ENCODE measurements around the gene PCGF2. TPM values are rescaled to one million over a fixed set of nuclear protein-coding genes. Genes with fewer than 3 reads are reported as not detected.

The PCGF2 gene
- total RNA-seq, 4 donors from 2014 or later, result 7.7 to 50.0 (median 17.6) TPM

DNA sequence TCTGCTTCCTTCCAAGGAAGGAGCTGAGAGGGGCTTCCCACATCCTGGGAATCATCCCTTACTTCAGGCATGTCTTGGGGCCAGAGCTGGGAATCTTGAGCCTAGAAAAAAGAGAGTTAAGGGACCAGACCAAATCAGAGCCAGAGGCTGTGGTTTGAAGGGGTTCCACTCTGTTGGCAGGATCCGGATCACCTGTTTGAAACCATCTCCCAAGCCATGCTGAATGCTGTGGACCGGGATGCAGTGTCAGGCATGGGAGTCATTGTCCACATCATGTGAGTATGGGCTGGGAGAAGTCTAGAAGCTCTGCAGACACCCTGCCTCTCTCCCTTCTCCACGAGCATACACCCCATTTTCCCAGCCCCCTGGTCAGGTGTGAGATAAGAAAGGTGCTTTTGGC is 14.1 kb upstream of the PCGF2 start:
- Histone ChIP-seq H3K27me3 (no peaks in the 10 kb centered on the region), H3K9me3 (no peaks in the 10 kb centered on the region), H3K4me1 (peaks cover 0 to 8% (median 0%) of the 10 kb centered on the region in 4 donors), H3K36me3 (peaks cover 0 to 100% (median 5%) of the 10 kb centered on the region in 3 donors), H3K4me3 (no peak overlapping the region), H3K27ac (no peak overlapping the region)
- no peak for DNase-seq (ENCODE audit: low spot score in 2 of 2)
- no peak for TF ChIP-seq EP300 (IDR thresholded peaks at IDR 0.05)
- no peak for TF ChIP-seq CTCF (IDR thresholded peaks at IDR 0.05)
- no peak for TF ChIP-seq POLR2A (IDR thresholded peaks at IDR 0.05)
- WGBS, 2 donors, result 81 to 92% methylated on average over 3 of the region's 3 CpGs

GRCh38 chr17:38761612-38762011 is 13.5 kb upstream of the PCGF2 start:
- no peaks in the 10 kb centered on the region for H3K27me3 ChIP-seq
- peaks cover 0 to 3% (median 0%) of the 10 kb centered on the region in 4 donors for H3K4me1 ChIP-seq
- H3K9me3 ChIP-seq, result no peaks in the 10 kb centered on the region
- no peak overlapping the region for H3K4me3 ChIP-seq
- no peak for DNase-seq (ENCODE audit: low spot score in 2 of 2)
- 66 to 78% methylated on average over 4 of the region's 4 CpGs for WGBS, 2 donors
- H3K36me3 ChIP-seq, result peaks cover 0 to 100% (median 5%) of the 10 kb centered on the region in 3 donors
- H3K27ac ChIP-seq, result no peak overlapping the region
- TF ChIP-seq EP300 (IDR thresholded peaks at IDR 0.05) (no peak), POLR2A (IDR thresholded peaks at IDR 0.05) (no peak), CTCF (IDR thresholded peaks at IDR 0.05) (peak in 1 of 5 experiments; percentile 12)

DNA sequence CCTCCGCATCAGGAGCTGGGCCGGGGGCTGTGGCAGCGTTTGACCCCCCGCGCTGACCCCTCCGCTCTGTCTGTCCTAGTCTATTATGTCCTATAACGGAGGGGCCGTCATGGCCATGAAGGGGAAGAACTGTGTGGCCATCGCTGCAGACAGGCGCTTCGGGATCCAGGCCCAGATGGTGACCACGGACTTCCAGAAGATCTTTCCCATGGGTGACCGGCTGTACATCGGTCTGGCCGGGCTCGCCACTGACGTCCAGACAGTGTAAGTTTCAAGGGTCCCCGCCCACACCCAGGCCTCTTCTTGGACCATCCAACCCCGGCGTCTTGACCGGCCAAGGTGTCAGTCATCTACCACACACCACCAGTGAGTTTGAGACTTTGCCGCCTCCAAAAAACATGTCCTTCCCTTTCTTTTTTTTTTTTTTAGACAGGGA is 5.0 kb upstream of the PCGF2 start:
- TF ChIP-seq CTCF (IDR thresholded peaks at IDR 0.05) (no peak), EP300 (IDR thresholded peaks at IDR 0.05) (no peak)
- peaks cover 0 to 3% of the 10 kb centered on the region in 2 donors for H3K27me3 ChIP-seq
- peak overlapping the region; percentile 39 to 93 (median 88) for H3K27ac ChIP-seq
- H3K4me3 ChIP-seq, result peak overlapping the region; percentile 67 to 87 (median 76)
- peaks cover 0 to 41% (median 4%) of the 10 kb centered on the region in 3 donors for H3K36me3 ChIP-seq
- no peak for DNase-seq (ENCODE audit: low spot score in 2 of 2)
- peaks cover 0 to 60% (median 41%) of the 10 kb centered on the region in 4 donors for H3K4me1 ChIP-seq
- no peaks in the 10 kb centered on the region for H3K9me3 ChIP-seq
- 7 to 8% methylated on average over 22 of the region's 22 CpGs for WGBS, 2 donors

- 0% methylated on average over 44 of the region's 44 CpGs for WGBS, 2 donors
- DNase-seq (ENCODE audit: low spot score in 2 of 2), result peak; percentile 96 to 99
- TF ChIP-seq EP300 (IDR thresholded peaks at IDR 0.05) (peak in 1 of 2 donors; percentile 89), POLR2A (IDR thresholded peaks at IDR 0.05) (peak; percentile 5 to 28), CTCF (IDR thresholded peaks at IDR 0.05) (peak in 1 of 5 experiments; percentile 53)
- Histone ChIP-seq H3K36me3 (peaks cover 0 to 35% (median 4%) of the 10 kb centered on the region in 3 donors), H3K4me3 (peak within 1 kb of the TSS; percentile 67 to 87 (median 76)), H3K27me3 (peaks cover 0 to 3% of the 10 kb centered on the region in 2 donors), H3K4me1 (peaks cover 0 to 60% (median 42%) of the 10 kb centered on the region in 4 donors), H3K9me3 (no peaks in the 10 kb centered on the region), H3K27ac (peak within 1 kb of the TSS; percentile 41 to 93 (median 88))
These were observed 4.4 kb upstream of the PCGF2 start, which contains the start of gene PSMB3 for GRCh38 chr17:38752308-38753070. Gene PSMB3 (plus strand): TSS chr17:38752741. CDS start chr17:38752827, 86 bp downstream.

DNA sequence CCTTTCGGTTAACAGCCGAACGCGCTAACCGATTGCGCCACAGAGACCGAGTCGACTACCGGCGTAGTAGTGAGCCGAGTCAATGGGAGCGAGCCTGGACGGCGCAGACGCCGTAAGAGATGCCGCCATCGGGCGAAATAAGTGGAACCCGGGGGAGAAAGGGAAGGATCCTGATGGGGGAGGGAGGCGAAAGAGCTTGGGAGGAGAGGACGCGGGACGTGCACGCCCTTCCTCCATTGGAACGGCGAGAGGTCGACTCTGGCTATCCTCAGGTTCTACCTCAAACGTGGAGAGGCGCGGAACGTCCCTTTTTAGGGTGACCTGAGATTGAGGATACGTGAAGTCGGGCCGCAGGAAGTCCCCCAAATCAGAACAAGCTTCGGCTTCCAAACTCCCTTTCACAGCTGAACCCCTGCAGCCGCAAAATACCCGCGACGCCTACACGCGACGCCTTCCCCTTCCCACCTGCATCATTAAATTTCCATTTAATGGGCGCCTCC is 3.7 kb upstream of the PCGF2 start:
- no peak for TF ChIP-seq CTCF (IDR thresholded peaks at IDR 0.05)
- Histone ChIP-seq H3K27me3 (peaks cover 0 to 3% of the 10 kb centered on the region in 2 donors), H3K4me3 (peak overlapping the region; percentile 67 to 87 (median 76)), H3K27ac (peak overlapping the region; percentile 41 to 91 (median 88)), H3K9me3 (no peaks in the 10 kb centered on the region), H3K36me3 (peaks cover 0 to 29% (median 4%) of the 10 kb centered on the region in 3 donors), H3K4me1 (peaks cover 0 to 63% (median 48%) of the 10 kb centered on the region in 4 donors)
- WGBS, 2 donors, result 0 to 1% methylated on average over 44 of the region's 44 CpGs
- peak; percentile 73 to 81 for DNase-seq (ENCODE audit: low spot score in 2 of 2)
